ENCODE results near the gene OPN3. TPM values are rescaled to one million over a fixed set of nuclear protein-coding genes. Genes with fewer than 3 reads are reported as not detected.

The OPN3 gene
- total RNA-seq, 4 donors from 2014 or later = 5.3 to 12.4 (median 8.0) TPM

GRCh38 chr1:241658081-241658793 is 18.1 kb upstream of the OPN3 start:
- Histone ChIP-seq H3K4me3 (no peak overlapping the region), H3K36me3 (no peaks in the 10 kb centered on the region), H3K9me3 (no peaks in the 10 kb centered on the region), H3K4me1 (no peaks in the 10 kb centered on the region), H3K27me3 (no peaks in the 10 kb centered on the region), H3K27ac (replicated peaks in 1 of 4) (no peak overlapping the region)
- intact Hi-C loops (cut with DNase I) = no loop called here
- no peak for DNase-seq (ENCODE audit: extremely low spot score)
- WGBS = 80% methylated on average over 3 of the region's 3 CpGs
- no peak for TF ChIP-seq EP300 (IDR thresholded peaks at IDR 0.05)
- no peak for TF ChIP-seq CTCF (IDR thresholded peaks at IDR 0.05)
- TF ChIP-seq POLR2A (IDR thresholded peaks at IDR 0.05; ENCODE audit: low read depth) = no peak
- no peak for TF ChIP-seq POLR2AphosphoS5 (IDR thresholded peaks at IDR 0.05)

- intact Hi-C loops (cut with DNase I) = no loop called here
- DNase-seq (ENCODE audit: extremely low spot score) = no peak
- Histone ChIP-seq H3K9me3 (no peaks in the 10 kb centered on the region), H3K36me3 (no peaks in the 10 kb centered on the region), H3K4me1 (no peaks in the 10 kb centered on the region), H3K27ac (replicated peaks in 1 of 4) (no peak overlapping the region), H3K4me3 (no peak overlapping the region), H3K27me3 (peaks cover 0 to 5% (median 0%) of the 10 kb centered on the region in 4 donors)
- 89% methylated on average over 1 of the region's 1 CpG for WGBS
- TF ChIP-seq EP300 (IDR thresholded peaks at IDR 0.05) = no peak
- TF ChIP-seq POLR2AphosphoS5 (IDR thresholded peaks at IDR 0.05) = no peak
Measured at GRCh38 chr1:241654641-241655040, 14.5 kb upstream of the OPN3 start.

GRCh38 chr1:241654019-241654418 is 13.8 kb upstream of the OPN3 start:
- Histone ChIP-seq H3K9me3 (no peaks in the 10 kb centered on the region), H3K4me1 (no peaks in the 10 kb centered on the region), H3K36me3 (no peaks in the 10 kb centered on the region), H3K27ac (replicated peaks in 1 of 4) (no peak overlapping the region), H3K27me3 (peaks cover 0 to 5% (median 0%) of the 10 kb centered on the region in 4 donors), H3K4me3 (no peak overlapping the region)
- no peak for DNase-seq (ENCODE audit: extremely low spot score)
- intact Hi-C loops (cut with DNase I) = no loop called here
- 58% methylated on average over 1 of the region's 1 CpG for WGBS
- TF ChIP-seq EP300 (IDR thresholded peaks at IDR 0.05) (no peak), POLR2AphosphoS5 (IDR thresholded peaks at IDR 0.05) (no peak), POLR2A (IDR thresholded peaks at IDR 0.05; ENCODE audit: low read depth) (no peak), CTCF (IDR thresholded peaks at IDR 0.05) (no peak)

- no peaks in the 10 kb centered on the region for H3K4me1 ChIP-seq
- no peak within 1 kb of the TSS for H3K27ac ChIP-seq (replicated peaks in 1 of 4)
- TF ChIP-seq EP300 (IDR thresholded peaks at IDR 0.05) (no peak), CTCF (IDR thresholded peaks at IDR 0.05) (no peak), POLR2AphosphoS5 (IDR thresholded peaks at IDR 0.05) (no peak), POLR2A (IDR thresholded peaks at IDR 0.05; ENCODE audit: low read depth) (no peak)
- WGBS = 88% methylated on average over 4 of the region's 4 CpGs
- intact Hi-C loops (cut with DNase I) = no loop called here
- DNase-seq (ENCODE audit: extremely low spot score) = no peak
- H3K4me3 ChIP-seq = no peak within 1 kb of the TSS
- no peaks in the 10 kb centered on the region for H3K36me3 ChIP-seq
- H3K9me3 ChIP-seq = no peaks in the 10 kb centered on the region
- peaks cover 0 to 5% (median 0%) of the 10 kb centered on the region in 4 donors for H3K27me3 ChIP-seq
Measured at GRCh38 chr1:241652012-241652411, 11.8 kb upstream of the OPN3 start, which contains the start of gene WDR64. TSS of gene WDR64 (plus strand) at chr1:241652281. CDS start at chr1:241652485, 204 bp downstream.

GRCh38 chr1:241648159-241648558 is 8.0 kb upstream of the OPN3 start:
- WGBS = 91% methylated on average over 1 of the region's 1 CpG

More at GRCh38 chr1:241648159-241648558, 8.0 kb upstream of the OPN3 start:
- H3K9me3 ChIP-seq = no peaks in the 10 kb centered on the region
- H3K27me3 ChIP-seq = peaks cover 0 to 5% (median 0%) of the 10 kb centered on the region in 4 donors
- TF ChIP-seq EP300 (IDR thresholded peaks at IDR 0.05) = no peak
- no peak for TF ChIP-seq CTCF (IDR thresholded peaks at IDR 0.05)
- no peak for TF ChIP-seq POLR2AphosphoS5 (IDR thresholded peaks at IDR 0.05)
- TF ChIP-seq POLR2A (IDR thresholded peaks at IDR 0.05; ENCODE audit: low read depth) = no peak
- no peaks in the 10 kb centered on the region for H3K4me1 ChIP-seq
- no peaks in the 10 kb centered on the region for H3K36me3 ChIP-seq
- no peak for DNase-seq (ENCODE audit: extremely low spot score)
- H3K27ac ChIP-seq (replicated peaks in 1 of 4) = no peak overlapping the region
- intact Hi-C loops (cut with DNase I) = loop anchor here (10.0 kb wide), 1 partner anchor 197 kb away; the partner anchor contains the start of gene EXO1
- H3K4me3 ChIP-seq = no peak overlapping the region
